OCI-LY3 (cell line): ENCODE results near the gene BCL2L2.

ENCODE experiments used
- CTCF ChIP-seq: fragments of 200-600, 300-600 bp; sonication (generic); IDR thresholded peaks from 2 replicates; pipeline ENCODE4 v1.5.1; 2014; ENCODE audit warnings: antibody characterized with exemption, low read length, low read depth
- EZH2phosphoT487 ChIP-seq: fragments of 200-600 bp; shearing (Covaris generic); IDR thresholded peaks from 2 replicates; pipeline ENCODE4 v1.6.1; 2018; ENCODE audit warnings: antibody characterized with exemption, mixed run types, low read depth

- TF ChIP-seq CTCF (no peak), EZH2phosphoT487 (no peak)
Measured at GRCh38 chr14:23345987-23346692, 39.5 kb downstream of the BCL2L2 start.
